K562 (cell line): ENCODE measurements around the gene PRDM16. TPM values are rescaled to one million over a fixed set of nuclear protein-coding genes. Genes with fewer than 3 reads are reported as not detected.
A peak's percentile ranks its signal among the peaks of the same experiment; 100 is the strongest.

Experiments
- ATAC-seq: fragments of 200-7000 bp; cut with Tn5 transposase; 3 replicates; pipeline ENCODE4 v1.9.1; 2020; ENCODE audit warnings: moderate library complexity
- BruUV-seq: library from RNA; stranded (reverse); fragments of 400-500 nt; replicated peaks from 2 replicates; lab custom pipeline; 2021; lab: Mats Ljungman, UMichigan
- CTCF ChIA-PET: fragments of 300-600 bp; formaldehyde crosslinking; extraction: SDS; loops from one replicate; lab custom pipeline; 2021; ENCODE audit warnings: low intra/inter-chr PET ratio; lab: Yijun Ruan, JAX
- POLR2A ChIA-PET: fragments of 300-600, 350-650 bp; sonication (Branson Sonifier 250); formaldehyde crosslinking; extraction: SDS; loops from one replicate; lab custom pipeline; 2021; ENCODE audit warnings: antibody characterized with exemption, inconsistent platforms; lab: Yijun Ruan, JAX
- DNase-seq, 4 experiments: peaks; one replicate each; pipeline versions ENCODE4 v3.0.0 to v3.0.0-alpha.2; 2011 to 2018; ENCODE audit warnings: low spot score in 3 of 4, mixed read lengths in 3 of 4; ENCODE audit errors: extremely low read depth in 1 of 4
- FAIRE-seq: peaks from 2 replicates; lab custom pipeline; 2011; peaks lifted over from hg19 to GRCh38; lab: Jason Lieb, UNC
- H2AFZ ChIP-seq: 2 replicates; pipeline ENCODE4 v1.6.0; 2011; ENCODE audit warnings: low read depth, low read length, control low read depth, inconsistent platforms
- H3K27ac ChIP-seq: fragments of 200-600 bp; 3 replicates; pipeline ENCODE4 v1.8.0; 2011; ENCODE audit warnings: low read depth, mild to moderate bottlenecking, control low read depth, inconsistent platforms, low read length, moderate library complexity, mixed read lengths; ENCODE audit errors: extremely low read depth
- H3K27me3 ChIP-seq, 2 experiments: fragments of 300-600 bp in 1 of 2; 2 replicates in 1 of 2; 3 replicates in 1 of 2; pipeline versions ENCODE4 v1.6.0 to v1.8.0; 2011; ENCODE audit warnings: inconsistent platforms in 2 of 2, low read length in 2 of 2, mild to moderate bottlenecking in 1 of 2, mixed read lengths in 1 of 2, moderate library complexity in 1 of 2; ENCODE audit not compliant: control insufficient read depth in 2 of 2, insufficient read depth in 2 of 2
- H3K36me3 ChIP-seq: fragments of 300-600 bp; 3 replicates; pipeline ENCODE4 v1.8.0; 2011; ENCODE audit warnings: mild to moderate bottlenecking, low read length, inconsistent platforms; ENCODE audit not compliant: control insufficient read depth, insufficient read depth
- H3K4me1 ChIP-seq, 2 experiments: fragments of 200-600 bp in 1 of 2; replicated peaks in 1 of 2; 2 replicates in 1 of 2; 3 replicates in 1 of 2; pipeline versions ENCODE4 v1.5.1 to v1.8.0; 2011; ENCODE audit warnings: inconsistent platforms in 2 of 2, low read length in 2 of 2, mild to moderate bottlenecking in 1 of 2, mixed read lengths in 1 of 2, moderate library complexity in 1 of 2; ENCODE audit not compliant: control insufficient read depth in 2 of 2, insufficient read depth in 2 of 2
- H3K4me2 ChIP-seq: 2 replicates; pipeline ENCODE4 v1.6.1; 2011; ENCODE audit warnings: low read length, control low read depth, inconsistent platforms, mixed read lengths; ENCODE audit not compliant: insufficient read depth
- H3K4me3 ChIP-seq: fragments of 200-600 bp; sonication (generic), shearing (Covaris generic); 2 replicates; pipeline ENCODE4 v1.5.1; 2016; ENCODE audit warnings: control low read depth, inconsistent platforms
- H3K79me2 ChIP-seq: fragments of 200-600 bp; 3 replicates; pipeline ENCODE4 v1.8.0; 2011; ENCODE audit warnings: low read length, inconsistent platforms; ENCODE audit not compliant: control insufficient read depth, insufficient read depth
- H3K9ac ChIP-seq, 2 experiments: 2 replicates each; pipeline versions ENCODE4 v1.6.0 to v1.6.1; 2011; ENCODE audit warnings: low read depth in 2 of 2, low read length in 2 of 2, control low read depth in 1 of 2, inconsistent platforms in 1 of 2, mild to moderate bottlenecking in 1 of 2, mixed read lengths in 1 of 2; ENCODE audit not compliant: insufficient read depth in 1 of 2
- H3K9me1 ChIP-seq: one replicate; pipeline ENCODE4 v1.6.0; 2011; ENCODE audit warnings: inconsistent platforms, mild to moderate bottlenecking, low read length, moderate library complexity; ENCODE audit not compliant: control insufficient read depth, insufficient read depth
- H3K9me3 ChIP-seq: replicated peaks from 2 replicates; pipeline ENCODE4 v1.5.1; 2011; ENCODE audit warnings: low read depth, low read length, inconsistent platforms; ENCODE audit not compliant: control insufficient read depth, insufficient read depth
- H4K20me1 ChIP-seq: replicated peaks from 2 replicates; pipeline ENCODE4 v1.6.1; 2011; ENCODE audit warnings: low read length, inconsistent platforms, mixed read lengths; ENCODE audit not compliant: control insufficient read depth, insufficient read depth
- CBFB ChIP-seq: sonication (generic); formaldehyde crosslinking; IDR thresholded peaks from 2 replicates; pipeline ENCODE4 v1.4.0; 2020; ENCODE audit warnings: mild to moderate bottlenecking, missing genetic modification reagents
- UBTF ChIP-seq, 2 experiments: IDR thresholded peaks; 2 replicates each; pipeline ENCODE4 v1.6.1; 2012; ENCODE audit warnings: improper control_type of control experiment in 2 of 2, low read depth in 2 of 2, low read length in 2 of 2, borderline replicate concordance in 1 of 2
- WGBS: fragments of 100-300 bp; shearing (Covaris generic); methylation state at CpG from one replicate; pipeline ENCODE4 v1.1.6; 2016; ENCODE audit warnings: low coverage, mixed read lengths; ENCODE audit not compliant: insufficient coverage; ENCODE audit errors: missing lambda C conversion rate; 5-methylcytosine and 5-hydroxymethylcytosine counted together
- in situ Hi-C: fragments of 300-500 bp; cut with MboI; formaldehyde crosslinking; loops from 4 replicates; pipeline ENCODE4 v1.15.0; 2018; ENCODE audit warnings: inconsistent platforms, mixed read lengths
- intact Hi-C: fragments of 100-400 bp; cut with micrococcal nuclease; formaldehyde crosslinking; loops from 2 replicates; pipeline ENCODE4 v1.14.2; 2022
- polyA plus RNA-seq, 8 experiments: library from polyadenylated mRNA; depleted of rRNA in 4 of 8; stranded (reverse) in 5 of 8; unstranded in 3 of 8; fragments of >200 nt; fragmentation: Nextera tagmentation in 2 of 8; fragmentation: Illumina TruSeq in 1 of 8; extraction: Ambion mirVana in 2 of 8; extraction: Trizol in 1 of 8; gene quantifications; 2 replicates each; pipeline versions ENCODE4 v1.2.1 to v1.2.3, GENCODE V29; 2011 to 2014; ENCODE audit warnings: inconsistent platforms in 1 of 8, missing spikeins in 1 of 8
- total RNA-seq, 7 experiments: library from RNA; depleted of rRNA in 6 of 7; stranded (reverse); fragments of >200 nt in 6 of 7; fragmentation: Illumina TruSeq in 2 of 7; extraction: Trizol in 2 of 7; gene quantifications; 2 replicates each; pipeline versions ENCODE4 v1.2.1 to v1.2.3, GENCODE V29; 2011 to 2021; ENCODE audit warnings: low replicate concordance in 1 of 7

The PRDM16 gene
- total and polyA plus RNA-seq, 9 of the 15 experiments (the other 6 are each of a cell fraction or from before 2014, with no cell fraction given), result 0.10 to 0.27 TPM; not detected in 7

DNA sequence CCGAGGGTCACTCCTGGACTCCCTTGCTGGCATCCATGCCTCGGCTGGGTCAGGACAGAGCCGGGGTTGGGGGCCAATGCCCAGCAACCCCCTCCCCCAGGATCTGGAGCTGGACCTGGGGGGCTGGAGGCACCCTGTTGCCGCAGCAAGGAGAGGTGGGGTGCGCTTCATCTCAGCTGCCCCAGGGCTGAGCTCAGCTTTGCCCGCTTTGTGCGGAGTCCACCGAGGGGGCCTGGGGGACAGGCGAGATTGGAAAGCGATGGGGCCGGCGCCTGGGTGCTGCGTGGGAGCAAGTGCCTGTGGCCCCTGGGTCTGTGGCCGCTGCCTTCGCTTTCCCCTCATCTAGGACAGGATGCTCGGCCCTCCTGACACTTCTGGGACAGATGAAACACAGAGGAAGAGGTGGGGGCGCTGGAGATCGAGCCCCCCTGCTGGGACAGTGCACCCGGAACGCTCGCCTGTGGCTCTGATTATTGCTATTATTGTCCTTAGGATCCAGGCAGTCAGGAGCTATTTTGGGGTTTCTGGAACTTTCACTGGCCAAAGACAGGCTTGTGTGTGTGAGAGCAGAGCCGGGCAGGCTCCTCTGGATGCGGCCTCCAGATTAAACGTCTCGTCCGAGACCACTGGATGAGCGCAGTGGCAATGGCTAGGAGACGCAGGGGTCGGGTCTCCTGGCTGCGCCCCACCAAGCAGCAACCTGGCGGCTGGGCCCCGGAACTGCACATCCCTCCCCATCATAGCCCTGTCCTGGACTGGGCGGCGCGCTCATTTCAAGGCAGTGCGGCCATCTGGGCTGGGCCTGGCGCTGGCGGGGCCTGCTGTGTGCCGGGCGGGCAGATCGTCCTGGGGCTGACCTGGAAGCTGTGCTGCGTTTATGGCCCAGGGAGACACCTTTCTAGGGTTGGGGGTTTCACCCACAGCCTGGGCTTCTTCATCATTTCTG, 13.8 kb downstream of the PRDM16 start:
- ChIA-PET POLR2A (interaction anchor here (0.6 kb wide), 2 partner anchors 25 to 721 kb away, joined by 3 to 4 read pairs; no protein-coding TSS in a partner anchor), CTCF (no interaction called here)
- H3K4me3 ChIP-seq, result no peak overlapping the region
- no peaks in the 10 kb centered on the region for H3K79me2 ChIP-seq
- no peak overlapping the region for H3K9ac ChIP-seq
- H4K20me1 ChIP-seq, result peaks cover 16% of the 10 kb centered on the region
- peak; percentile 7 to 40 (median 36) for DNase-seq
- TF ChIP-seq UBTF (IDR thresholded peaks at IDR 0.05; ENCODE audit: borderline replicate concordance in 1 of 2, low read depth in 2 of 2, low read length in 2 of 2) (0 out of 4 replicates have a peak, but pooled peaks of 1 of the 2 experiments have one; percentile 23), CBFB (no peak)
- TF ChIP-seq, all 486 proteins: peak for 1
- Histone ChIP-seq H3K4me2 (no peak overlapping the region), H2AFZ (no peak overlapping the region), H3K9me1 (no peaks in the 10 kb centered on the region), H3K4me1 (no peaks in the 10 kb centered on the region), H3K27ac (no peak overlapping the region), H3K27me3 (peaks cover 54 to 87% of the 10 kb centered on the region in 2 experiments; a peak in 4 of 5 replicates), H3K36me3 (no peaks in the 10 kb centered on the region), H3K9me3 (no peaks in the 10 kb centered on the region)
- FAIRE-seq (no peak), ATAC-seq (peak; percentile 74)
- intact Hi-C loops (no loop called here), in situ Hi-C loops (no loop called here)
- no TSS peak for BruUV-seq
- WGBS, result under 1% methylated on average over 32 of the region's 42 CpGs
